K562 (cell line): Measurements from ENCODE around the gene HYOU1. TPM values are rescaled to one million over a fixed set of nuclear protein-coding genes. Genes with fewer than 3 reads are reported as not detected.

Experiments
- AFF4 ChIP-seq: sonication (generic); formaldehyde crosslinking; IDR thresholded peaks from 2 replicates; pipeline ENCODE4 v1.8.0; 2023; ENCODE audit warnings: mild to moderate bottlenecking, missing genetic modification reagents
- ATF1 ChIP-seq, 2 experiments: fragments of 450-650 bp in 1 of 2; IDR thresholded peaks; 2 replicates each; pipeline ENCODE4 v1.6.1; 2016; ENCODE audit warnings: missing compliant biosample characterization in 1 of 2, missing genetic modification characterization in 1 of 2
- CBX1 ChIP-seq: sonication (generic); IDR thresholded peaks from 2 replicates; pipeline ENCODE4 v1.6.1; 2016; ENCODE audit warnings: antibody characterized with exemption, low read depth, mild to moderate bottlenecking
- CXXC5 ChIP-seq: fragments of 250-450 bp; sonication (Bioruptor Pico); IDR thresholded peaks from 2 replicates; pipeline ENCODE4 v1.8.0; 2022; ENCODE audit warnings: inconsistent platforms, mild to moderate bottlenecking, moderate library complexity
- ESRRA ChIP-seq: fragments of 450-650 bp; IDR thresholded peaks from 2 replicates; pipeline ENCODE4 v1.6.1; 2014; ENCODE audit warnings: low read depth, mild to moderate bottlenecking, moderate library complexity, borderline replicate concordance
- GABPB2 ChIP-seq: fragments of 250-450 bp; sonication (Bioruptor Pico); conservative IDR thresholded peaks from 2 replicates; pipeline ENCODE4 v1.5.1; 2021; ENCODE audit warnings: mild to moderate bottlenecking
- GTF2F1 ChIP-seq: IDR thresholded peaks from 2 replicates; pipeline ENCODE4 v1.6.1; 2011; ENCODE audit warnings: low read depth, low read length, improper control_type of control experiment
- LEF1 ChIP-seq: fragments of 450-650 bp; IDR thresholded peaks from 2 replicates; pipeline ENCODE4 v1.6.1; 2016; ENCODE audit warnings: mild to moderate bottlenecking
- MED1 ChIP-seq: sonication (generic); formaldehyde crosslinking; IDR thresholded peaks from 2 replicates; pipeline ENCODE4 v1.8.1; 2023; ENCODE audit warnings: missing genetic modification reagents, borderline replicate concordance
- NRF1 ChIP-seq, 2 experiments: fragments of 450-650 bp; IDR thresholded peaks in 1 of 2; conservative IDR thresholded peaks in 1 of 2; 2 replicates each; pipeline ENCODE4 v1.6.1; 2014; ENCODE audit warnings: mild to moderate bottlenecking in 2 of 2
- RBM14 ChIP-seq: fragments of 200-400 bp; formaldehyde crosslinking; IDR thresholded peaks from 2 replicates; pipeline ENCODE4 v1.6.1; 2018; ENCODE audit warnings: low read depth, mild to moderate bottlenecking, low read length, moderate library complexity, borderline replicate concordance; ENCODE audit not compliant: insufficient read depth
- RBM22 ChIP-seq: fragments of 200-400 bp; formaldehyde crosslinking; IDR thresholded peaks from 2 replicates; pipeline ENCODE4 v1.6.1; 2018; ENCODE audit warnings: low read length, low read depth; ENCODE audit not compliant: poor library complexity, severe bottlenecking
- RBM34 ChIP-seq: fragments of 200-400 bp; formaldehyde crosslinking; IDR thresholded peaks from 2 replicates; pipeline ENCODE4 v1.6.1; 2018; ENCODE audit warnings: low read length, borderline replicate concordance; ENCODE audit not compliant: insufficient read depth
- RBM39 ChIP-seq: fragments of 200-400 bp; formaldehyde crosslinking; optimal IDR thresholded peaks from 2 replicates; pipeline ENCODE3; 2018; ENCODE audit warnings: low read depth, low read length
- SAP30 ChIP-seq: fragments of 200-600 bp; sonication (generic); IDR thresholded peaks from 2 replicates; pipeline ENCODE4 v1.6.1; 2012; ENCODE audit warnings: borderline replicate concordance, low read depth, mild to moderate bottlenecking, moderate library complexity, low read length, control low read depth, inconsistent platforms; ENCODE audit not compliant: insufficient read depth, poor library complexity, severe bottlenecking
- SRF ChIP-seq, 2 experiments: fragments of 250-450, 450-650 bp in 1 of 2; sonication (Bioruptor Pico) in 1 of 2; sonication (generic) in 1 of 2; formaldehyde crosslinking; IDR thresholded peaks; 2 replicates each; pipeline versions ENCODE4 v1.5.0 to v1.5.1; 2020 to 2022; ENCODE audit warnings: mild to moderate bottlenecking in 1 of 2, missing genetic modification reagents in 1 of 2
- STAT5B ChIP-seq: fragments of 250-450 bp; sonication (Bioruptor Pico); IDR thresholded peaks from 2 replicates; pipeline ENCODE4 v1.8.0; 2021; ENCODE audit warnings: mild to moderate bottlenecking, inconsistent platforms
- TFAP4 ChIP-seq: sonication (generic); formaldehyde crosslinking; IDR thresholded peaks from 2 replicates; pipeline ENCODE4 v1.8.0; 2022; ENCODE audit warnings: missing genetic modification reagents, mild to moderate bottlenecking, moderate library complexity, borderline replicate concordance
- ZC3H11A ChIP-seq: IDR thresholded peaks from 2 replicates; pipeline ENCODE4 v1.6.1; 2012; ENCODE audit warnings: low read depth, low read length, improper control_type of control experiment
- ZC3H4 ChIP-seq: sonication (generic); formaldehyde crosslinking; IDR thresholded peaks from 2 replicates; pipeline ENCODE4 v1.9.0; 2021; ENCODE audit warnings: missing genetic modification reagents, borderline replicate concordance
- ZNF316 ChIP-seq: fragments of 450-650 bp; IDR thresholded peaks from 2 replicates; pipeline ENCODE4 v1.6.1; 2016
- ZNF75A ChIP-seq: fragments of 450-650 bp; formaldehyde crosslinking; IDR thresholded peaks from 2 replicates; pipeline ENCODE4 v1.4.0; 2020; ENCODE audit warnings: mild to moderate bottlenecking
- polyA plus RNA-seq, 8 experiments: library from polyadenylated mRNA; depleted of rRNA in 4 of 8; stranded (reverse) in 5 of 8; unstranded in 3 of 8; fragments of >200 nt; fragmentation: Nextera tagmentation in 2 of 8; fragmentation: Illumina TruSeq in 1 of 8; extraction: Ambion mirVana in 2 of 8; extraction: Trizol in 1 of 8; gene quantifications; 2 replicates each; pipeline versions ENCODE4 v1.2.1 to v1.2.3, GENCODE V29; 2011 to 2014; ENCODE audit warnings: inconsistent platforms in 1 of 8, missing spikeins in 1 of 8
- total RNA-seq, 7 experiments: library from RNA; depleted of rRNA in 6 of 7; stranded (reverse); fragments of >200 nt in 6 of 7; fragmentation: Illumina TruSeq in 2 of 7; extraction: Trizol in 2 of 7; gene quantifications; 2 replicates each; pipeline versions ENCODE4 v1.2.1 to v1.2.3, GENCODE V29; 2011 to 2021; ENCODE audit warnings: low replicate concordance in 1 of 7
- TF ChIP-seq, protein P1 (sequence below): IDR thresholded peaks from 2 replicates; pipeline ENCODE4 v1.6.1; 2014; ENCODE audit warnings: antibody characterized with exemption

HYOU1 gene
- total and polyA plus RNA-seq, 9 of the 15 experiments (the other 6 are each of a cell fraction or from before 2014, with no cell fraction given), result 19.5 to 197 (median 128) TPM

- TF ChIP-seq RBM39 (no peak), ZC3H11A (no peak), AFF4 (CRISPR knock-in tag) (no peak), ATF1 (CRISPR knock-in tag; IDR thresholded peaks at IDR 0.05) (no peak), ATF1 (tag; IDR thresholded peaks at IDR 0.05) (0 out of 2 replicates have a peak, but pooled peaks have one; percentile 14), CXXC5 (no peak), SAP30 (no peak), ZNF75A (CRISPR knock-in tag) (no peak), SRF (CRISPR knock-in tag; IDR thresholded peaks at IDR 0.05) (no peak), RBM34 (no peak), GABPB2 (no peak), RBM22 (no peak), TFAP4 (no peak; the same call in 1 of the 2 replicates), ZNF316 (peak; percentile 84), MED1 (no peak), STAT5B (no peak), RBM14 (no peak), CBX1 (0 out of 2 replicates have a peak, but pooled peaks have one; percentile 59), LEF1 (no peak; the same call in 1 of the 2 replicates), NRF1 (conservative IDR thresholded peaks at IDR 0.05 in 1 of 2, IDR thresholded peaks at IDR 0.05 in 1 of 2) (peak in 1 of 2 experiments; percentile 20; a peak in 1 of 4 replicates), ZC3H4 (CRISPR knock-in tag) (no peak), ESRRA (peak; percentile 40; the same call in 1 of the 2 replicates), GTF2F1 (no peak)
- TF ChIP-seq, protein P1, sequence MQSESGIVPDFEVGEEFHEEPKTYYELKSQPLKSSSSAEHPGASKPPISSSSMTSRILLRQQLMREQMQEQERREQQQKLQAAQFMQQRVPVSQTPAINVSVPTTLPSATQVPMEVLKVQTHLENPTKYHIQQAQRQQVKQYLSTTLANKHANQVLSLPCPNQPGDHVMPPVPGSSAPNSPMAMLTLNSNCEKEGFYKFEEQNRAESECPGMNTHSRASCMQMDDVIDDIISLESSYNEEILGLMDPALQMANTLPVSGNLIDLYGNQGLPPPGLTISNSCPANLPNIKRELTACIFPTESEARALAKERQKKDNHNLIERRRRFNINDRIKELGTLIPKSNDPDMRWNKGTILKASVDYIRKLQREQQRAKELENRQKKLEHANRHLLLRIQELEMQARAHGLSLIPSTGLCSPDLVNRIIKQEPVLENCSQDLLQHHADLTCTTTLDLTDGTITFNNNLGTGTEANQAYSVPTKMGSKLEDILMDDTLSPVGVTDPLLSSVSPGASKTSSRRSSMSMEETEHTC, result no peak
Measured at GRCh38 chr11:119062779-119063178, 5.8 kb upstream of the HYOU1 start (continued).
